ENCODE data around the gene CD101.

The CD101 gene

GRCh38 chr1:117001254-117001927 lies at the start of gene CD101:
TSS of gene CD101 (plus strand) at chr1:117001760. CDS start at chr1:117001818, 58 bp downstream.
- DNase-seq (ENCODE audit: low read depth), result no peak
- no peak for TF ChIP-seq CTCF (conservative IDR thresholded peaks at IDR 0.05; ENCODE audit: low read length)
- H3K4me3 ChIP-seq (ENCODE audit: low read length), result no peak within 1 kb of the TSS

- DNase-seq (ENCODE audit: low read depth), result no peak
- no peak overlapping the region for H3K4me3 ChIP-seq (ENCODE audit: low read length)
- TF ChIP-seq CTCF (conservative IDR thresholded peaks at IDR 0.05; ENCODE audit: low read length), result no peak
These were observed 48.8 kb upstream of the CD101 start for GRCh38 chr1:116952738-116953275.

GRCh38 chr1:116954440-116954839 lies 47.1 kb upstream of the CD101 start:
- DNase-seq (ENCODE audit: low read depth), result peak; percentile 33
- no peak overlapping the region for H3K4me3 ChIP-seq (ENCODE audit: low read length)
- no peak for TF ChIP-seq CTCF (conservative IDR thresholded peaks at IDR 0.05; ENCODE audit: low read length)

GRCh38 chr1:116956378-116956777 lies 45.2 kb upstream of the CD101 start:
- no peak for TF ChIP-seq CTCF (conservative IDR thresholded peaks at IDR 0.05; ENCODE audit: low read length)
- no peak overlapping the region for H3K4me3 ChIP-seq (ENCODE audit: low read length)
- DNase-seq (ENCODE audit: low read depth), result no peak

GRCh38 chr1:116957646-116958045 lies 43.9 kb upstream of the CD101 start:
- H3K4me3 ChIP-seq (ENCODE audit: low read length), result no peak overlapping the region
- DNase-seq (ENCODE audit: low read depth), result no peak
- no peak for TF ChIP-seq CTCF (conservative IDR thresholded peaks at IDR 0.05; ENCODE audit: low read length)

GRCh38 chr1:116958110-116958509 lies 43.5 kb upstream of the CD101 start:
- H3K4me3 ChIP-seq (ENCODE audit: low read length), result no peak overlapping the region
- DNase-seq (ENCODE audit: low read depth), result no peak
- TF ChIP-seq CTCF (conservative IDR thresholded peaks at IDR 0.05; ENCODE audit: low read length), result no peak

GRCh38 chr1:116958977-116959376 lies 42.6 kb upstream of the CD101 start:
- DNase-seq (ENCODE audit: low read depth), result no peak
- TF ChIP-seq CTCF (conservative IDR thresholded peaks at IDR 0.05; ENCODE audit: low read length), result no peak
- H3K4me3 ChIP-seq (ENCODE audit: low read length), result no peak overlapping the region

All from AG10803 (cell line).